Measurements from ENCODE around the gene SSBP3. TPM values are rescaled to one million over a fixed set of nuclear protein-coding genes. Genes with fewer than 3 reads are reported as not detected.

Gene SSBP3
- total and polyA plus RNA-seq, 2 experiments from 2014 or later = 47.4 to 68.6 TPM

- peaks cover 11% of the 10 kb centered on the region for H3F3A ChIP-seq (replicated peaks; ENCODE audit: low read depth)
- Mint-ChIP-seq H3K9me3 (no peaks in the 10 kb centered on the region), H3K36me3 (ENCODE audit: low read depth) (peaks cover 15% of the 10 kb centered on the region; the same call in 2 of the 3 replicates), H3K27ac (peak overlapping the region; percentile 41), H3K4me1 (peaks cover 77% of the 10 kb centered on the region), H3K27me3 (ENCODE audit: insufficient read depth, low read depth, poor library complexity) (peaks cover 21% of the 10 kb centered on the region), H3K4me3 (no peak overlapping the region)
- H4K20me1 ChIP-seq (replicated peaks; ENCODE audit: insufficient read depth) = peaks cover 47% of the 10 kb centered on the region
- peaks cover 67% of the 10 kb centered on the region for H3K4me1 ChIP-seq (ENCODE audit: insufficient read depth)
- 0 out of 2 replicates have a peak, but pooled peaks cover 3% of the 10 kb centered on the region for H3K9me2 ChIP-seq (ENCODE audit: insufficient read depth)
- ATAC-seq (peak; percentile 4; the same call in 2 of the 3 replicates), DNase-seq (ENCODE audit: low spot score) (no peak)
- peak overlapping the region; percentile 26; the same call in 1 of the 2 replicates for H3K4me3 ChIP-seq
- no peak overlapping the region for H2AFZ ChIP-seq
- TF ChIP-seq POLR2AphosphoS5 (IDR thresholded peaks at IDR 0.05; ENCODE audit: low read depth) (no peak), NANOG (IDR thresholded peaks at IDR 0.05; ENCODE audit: borderline replicate concordance) (peak; percentile 41; the same call in 1 of the 2 replicates), ZNF462 (CRISPR knock-in tag; IDR thresholded peaks at IDR 0.05) (no peak), STAT1 (IDR thresholded peaks at IDR 0.05; ENCODE audit: unreplicated experiment) (no peak), ZNF114 (CRISPR knock-in tag; IDR thresholded peaks at IDR 0.05) (no peak), JUNB (IDR thresholded peaks at IDR 0.05; ENCODE audit: unreplicated experiment) (no peak), ZNF331 (CRISPR knock-in tag; IDR thresholded peaks at IDR 0.05; ENCODE audit: low read depth) (no peak)
- H3K27ac ChIP-seq (ENCODE audit: low read depth) = peak overlapping the region; percentile 89
- peak overlapping the region; percentile 72 for H3K4me2 ChIP-seq
- H3K36me3 ChIP-seq (ENCODE audit: insufficient read depth) = no peaks in the 10 kb centered on the region
- no peaks in the 10 kb centered on the region for H3K27me3 ChIP-seq (ENCODE audit: insufficient read depth)
- H3K79me2 ChIP-seq (replicated peaks; ENCODE audit: insufficient read depth) = peaks cover 98% of the 10 kb centered on the region
Measured at GRCh38 chr1:54350360-54350759, 55.8 kb downstream of the SSBP3 start.

- peak overlapping the region; percentile 55; the same call in 1 of the 2 replicates for H3K27ac ChIP-seq (ENCODE audit: low read depth)
- peak overlapping the region; percentile 59; the same call in 1 of the 2 replicates for H3K27ac Mint-ChIP-seq
- 0 out of 2 replicates have a peak, but pooled peaks cover 3% of the 10 kb centered on the region for H3K9me2 ChIP-seq (ENCODE audit: insufficient read depth)
- H3K4me2 ChIP-seq = no peak overlapping the region
- H3K36me3 ChIP-seq (ENCODE audit: insufficient read depth) = no peaks in the 10 kb centered on the region
- DNase-seq (ENCODE audit: low spot score) (no peak), ATAC-seq (no peak)
- H3F3A ChIP-seq (replicated peaks; ENCODE audit: low read depth) = peaks cover 11% of the 10 kb centered on the region; the same call in 1 of the 2 replicates
- no peaks in the 10 kb centered on the region for H3K9me3 Mint-ChIP-seq
- no peak overlapping the region for H2AFZ ChIP-seq
- H3K36me3 Mint-ChIP-seq (ENCODE audit: low read depth) = peaks cover 19% of the 10 kb centered on the region; the same call in 2 of the 3 replicates
- H4K20me1 ChIP-seq (replicated peaks; ENCODE audit: insufficient read depth) = peaks cover 54% of the 10 kb centered on the region
- no peak overlapping the region for H3K4me3 Mint-ChIP-seq
- H3K79me2 ChIP-seq (replicated peaks; ENCODE audit: insufficient read depth) = peaks cover 98% of the 10 kb centered on the region
- H3K4me1 Mint-ChIP-seq = peaks cover 74% of the 10 kb centered on the region
- no peaks in the 10 kb centered on the region for H3K27me3 ChIP-seq (ENCODE audit: insufficient read depth)
- peaks cover 8% of the 10 kb centered on the region for H3K27me3 Mint-ChIP-seq (ENCODE audit: insufficient read depth, low read depth, poor library complexity)
- no peak overlapping the region for H3K4me3 ChIP-seq
- H3K4me1 ChIP-seq (ENCODE audit: insufficient read depth) = peaks cover 58% of the 10 kb centered on the region
- TF ChIP-seq REST (IDR thresholded peaks at IDR 0.05; ENCODE audit: unreplicated experiment) (no peak), ETS1 (IDR thresholded peaks at IDR 0.05) (no peak)
Measured at GRCh38 chr1:54348700-54349021, 57.5 kb downstream of the SSBP3 start.
